HCT116 (cell line): ENCODE measurements around the gene AKAP12.

ENCODE experiments used
- CEBPB ChIP-seq: IDR thresholded peaks from 2 replicates; pipeline ENCODE4 v1.6.1; 2012; ENCODE audit warnings: low read depth
- CTCF ChIP-seq, 3 experiments: fragments of 200-600 bp in 1 of 3; sonication (generic) in 1 of 3; IDR thresholded peaks in 2 of 3; conservative IDR thresholded peaks in 1 of 3; 2 replicates each; pipeline ENCODE4 v1.5.1; 2012 to 2017; ENCODE audit warnings: low read depth in 2 of 3, low read length in 2 of 3, antibody characterized with exemption in 1 of 3, borderline replicate concordance in 1 of 3, control low read depth in 1 of 3, mild to moderate bottlenecking in 1 of 3, mixed read lengths in 1 of 3, mixed run types in 1 of 3, moderate library complexity in 1 of 3; ENCODE audit not compliant: insufficient read depth in 1 of 3
- EGR1 ChIP-seq: IDR thresholded peaks from 2 replicates; pipeline ENCODE4 v1.6.1; 2012; ENCODE audit warnings: low read depth
- ELF1 ChIP-seq: IDR thresholded peaks from 2 replicates; pipeline ENCODE4 v1.6.1; 2012; ENCODE audit warnings: low read depth, borderline replicate concordance
- EZH2 ChIP-seq: fragments of 200-600 bp; sonication (generic); IDR thresholded peaks from 2 replicates; pipeline ENCODE4 v1.6.1; 2017; ENCODE audit warnings: antibody characterized with exemption, mixed run types
- EZH2phosphoT487 ChIP-seq: fragments of 200-600 bp; IDR thresholded peaks from 2 replicates; pipeline ENCODE4 v1.6.1; 2018; ENCODE audit warnings: antibody characterized with exemption, borderline replicate concordance
- FOSL1 ChIP-seq: IDR thresholded peaks from 2 replicates; pipeline ENCODE4 v1.6.1; 2012; ENCODE audit warnings: low read depth
- JUND ChIP-seq: IDR thresholded peaks from 2 replicates; pipeline ENCODE4 v1.6.1; 2012
- MAX ChIP-seq: IDR thresholded peaks from 2 replicates; pipeline ENCODE4 v1.6.1; 2012
- POLR2A ChIP-seq: IDR thresholded peaks from 2 replicates; pipeline ENCODE4 v1.7.0; 2011; ENCODE audit warnings: borderline replicate concordance; ENCODE audit not compliant: insufficient read depth, insufficient read length; ENCODE audit errors: extremely low read depth
- POLR2AphosphoS5 ChIP-seq: IDR thresholded peaks from 2 replicates; pipeline ENCODE4 v1.6.1; 2011; ENCODE audit warnings: mild to moderate bottlenecking, low read depth, low read length, moderate library complexity
- RAD21 ChIP-seq: IDR thresholded peaks from 2 replicates; pipeline ENCODE4 v1.6.1; 2012; ENCODE audit warnings: low read depth, mild to moderate bottlenecking
- REST ChIP-seq: IDR thresholded peaks from 2 replicates; pipeline ENCODE4 v1.6.1; 2012; ENCODE audit warnings: low read depth
- SRF ChIP-seq: IDR thresholded peaks from 2 replicates; pipeline ENCODE4 v1.6.1; 2012; ENCODE audit warnings: low read depth

- TF ChIP-seq SRF (no peak; the same call in 1 of the 2 replicates), REST (no peak), CTCF (IDR thresholded peaks at IDR 0.05 in 2 of 3, conservative IDR thresholded peaks at IDR 0.05 in 1 of 3; ENCODE audit: borderline replicate concordance in 1 of 3, insufficient read depth in 1 of 3, low read depth in 2 of 3, low read length in 2 of 3) (no peak), EZH2phosphoT487 (no peak), FOSL1 (no peak), POLR2AphosphoS5 (peak; percentile 76), POLR2A (peak; percentile 66), RAD21 (no peak), MAX (peak; percentile 64), EZH2 (no peak), CEBPB (no peak), EGR1 (peak; percentile 46; the same call in 1 of the 2 replicates), ELF1 (no peak), JUND (no peak)
These were observed 394 bp downstream of the AKAP12 start for GRCh38 chr6:151240036-151240685.
